IMR-90 (cell line): ENCODE measurements around the gene KIF13A. TPM values are rescaled to one million over a fixed set of nuclear protein-coding genes. Genes with fewer than 3 reads are reported as not detected.

Experiments used
- ATAC-seq: fragments of 200-7000 bp; cut with Tn5 transposase; 2 replicates; pipeline ENCODE4 v1.9.1; 2020; ENCODE audit warnings: low read depth, mild to moderate bottlenecking, moderate library complexity
- BruUV-seq: library from RNA; stranded (reverse); fragments of 400-500 nt; replicated peaks from 2 replicates; lab custom pipeline; 2021; lab: Mats Ljungman, UMichigan
- CTCF ChIA-PET: fragments of 300-600 bp; formaldehyde crosslinking; extraction: SDS; loops from one replicate; lab custom pipeline; 2021; ENCODE audit warnings: antibody characterized with exemption; lab: Yijun Ruan, JAX
- POLR2A ChIA-PET: fragments of 300-600 bp; sonication (Branson Sonifier 250); formaldehyde crosslinking; loops from one replicate; lab custom pipeline; 2022; ENCODE audit warnings: antibody characterized with exemption; ENCODE audit not compliant: unreplicated experiment; lab: Charles Lee
- DNase-seq: peaks from one replicate; pipeline ENCODE4 v3.0.0; 2013
- H2AFZ ChIP-seq: replicated peaks from 2 replicates; pipeline ENCODE3; 2013; ENCODE audit warnings: low read length, mild to moderate bottlenecking; ENCODE audit not compliant: poor library complexity
- H2AK5ac ChIP-seq: 2 replicates; pipeline ENCODE4 v1.6.1; 2013; ENCODE audit warnings: low read depth, low read length, inconsistent platforms
- H2AK9ac ChIP-seq: replicated peaks from 2 replicates; pipeline ENCODE3; 2013; ENCODE audit warnings: mild to moderate bottlenecking, low read depth, low read length, moderate library complexity; ENCODE audit not compliant: poor library complexity
- H2BK120ac ChIP-seq: 2 replicates; pipeline ENCODE4 v1.6.1; 2013; ENCODE audit warnings: low read depth, low read length, inconsistent platforms
- H2BK15ac ChIP-seq: 3 replicates; pipeline ENCODE4 v1.6.1; 2013; ENCODE audit warnings: low read depth, low read length, inconsistent platforms
- H2BK20ac ChIP-seq: 2 replicates; pipeline ENCODE4 v1.6.1; 2013; ENCODE audit warnings: low read depth, mild to moderate bottlenecking, inconsistent platforms, low read length, moderate library complexity
- H2BK5ac ChIP-seq: 2 replicates; pipeline ENCODE4 v1.6.1; 2013; ENCODE audit warnings: mild to moderate bottlenecking, low read depth, low read length, inconsistent platforms; ENCODE audit not compliant: poor library complexity, severe bottlenecking
- H3K14ac ChIP-seq: replicated peaks from 2 replicates; pipeline ENCODE4 v1.6.1; 2013; ENCODE audit warnings: low read depth, low read length, inconsistent platforms
- H3K18ac ChIP-seq: 2 replicates; pipeline ENCODE4 v1.6.1; 2013; ENCODE audit warnings: low read depth, low read length, control low read depth
- H3K23ac ChIP-seq: 2 replicates; pipeline ENCODE4 v1.6.1; 2013; ENCODE audit warnings: low read depth, low read length, inconsistent platforms
- H3K27ac ChIP-seq: 2 replicates; pipeline ENCODE4 v1.5.1; 2013; ENCODE audit warnings: mild to moderate bottlenecking, control low read depth, low read length; ENCODE audit not compliant: insufficient read depth
- H3K27me3 ChIP-seq: 2 replicates; pipeline ENCODE4 v1.6.1; 2013; ENCODE audit warnings: low read length; ENCODE audit not compliant: control insufficient read depth, insufficient read depth
- H3K36me3 ChIP-seq: 2 replicates; pipeline ENCODE4 v1.6.1; 2013; ENCODE audit warnings: low read length, mixed read lengths; ENCODE audit not compliant: control insufficient read depth, insufficient read depth
- H3K4ac ChIP-seq: 2 replicates; pipeline ENCODE4 v1.6.1; 2013; ENCODE audit warnings: low read depth, low read length, inconsistent platforms
- H3K4me1 ChIP-seq: 2 replicates; pipeline ENCODE4 v1.6.1; 2013; ENCODE audit warnings: low read length, mixed read lengths; ENCODE audit not compliant: control insufficient read depth, insufficient read depth
- H3K4me2 ChIP-seq: 2 replicates; pipeline ENCODE4 v1.6.1; 2013; ENCODE audit warnings: low read depth, mild to moderate bottlenecking, control low read depth, low read length, moderate library complexity
- H3K4me3 ChIP-seq: 2 replicates; pipeline ENCODE4 v1.5.1; 2013; ENCODE audit warnings: low read depth, mild to moderate bottlenecking, control low read depth, low read length, moderate library complexity; ENCODE audit not compliant: insufficient read depth
- H3K56ac ChIP-seq: 2 replicates; pipeline ENCODE4 v1.6.1; 2013; ENCODE audit warnings: low read length, inconsistent platforms; ENCODE audit not compliant: insufficient read depth; ENCODE audit errors: extremely low read depth
- H3K79me1 ChIP-seq, 2 experiments: 2 replicates each; pipeline ENCODE4 v1.6.1; 2013; ENCODE audit warnings: low read length in 2 of 2, inconsistent platforms in 1 of 2, low read depth in 1 of 2
- H3K9ac ChIP-seq: 2 replicates; pipeline ENCODE4 v1.6.1; 2013; ENCODE audit warnings: low read depth, low read length, control low read depth
- H3K9me1 ChIP-seq: 2 replicates; pipeline ENCODE4 v1.6.1; 2013; ENCODE audit warnings: low read length, inconsistent platforms; ENCODE audit not compliant: insufficient read depth
- H3K9me3 ChIP-seq: 2 replicates; pipeline ENCODE4 v1.6.1; 2013; ENCODE audit warnings: low read length; ENCODE audit not compliant: control insufficient read depth, insufficient read depth
- H4K20me1 ChIP-seq: 2 replicates; pipeline ENCODE4 v1.6.1; 2013; ENCODE audit warnings: low read length, inconsistent platforms; ENCODE audit not compliant: insufficient read depth
- H4K5ac ChIP-seq: 2 replicates; pipeline ENCODE4 v1.6.1; 2013; ENCODE audit warnings: mild to moderate bottlenecking, low read depth, low read length, control low read depth
- H4K8ac ChIP-seq, 2 experiments: 2 replicates each; pipeline ENCODE4 v1.6.1; 2013; ENCODE audit warnings: low read depth in 2 of 2, low read length in 2 of 2, control low read depth in 1 of 2, inconsistent platforms in 1 of 2
- H4K91ac ChIP-seq: 2 replicates; pipeline ENCODE4 v1.6.1; 2013; ENCODE audit warnings: low read depth, low read length, inconsistent platforms; ENCODE audit not compliant: insufficient read depth
- FOS ChIP-seq: fragments of 150-350 bp; IDR thresholded peaks from 2 replicates; pipeline ENCODE4 v1.6.1; 2016; ENCODE audit warnings: low read depth, low read length
- POLR2A ChIP-seq: IDR thresholded peaks from 2 replicates; pipeline ENCODE4 v1.6.1; 2012; ENCODE audit warnings: mild to moderate bottlenecking, low read depth, low read length
- USF2 ChIP-seq: fragments of 150-350 bp; IDR thresholded peaks from 2 replicates; pipeline ENCODE4 v1.6.1; 2017; ENCODE audit warnings: mild to moderate bottlenecking, antibody characterized with exemption, low read length, low read depth
- WGBS, 2 experiments: methylation state at CpG; one replicate each; pipeline versions ENCODE4 v1.1.5 to v1.1.7; 2013; ENCODE audit warnings: missing lambda C conversion rate in 2 of 2; ENCODE audit not compliant: insufficient read length in 1 of 2; ENCODE audit errors: extremely low coverage in 2 of 2; 5-methylcytosine and 5-hydroxymethylcytosine counted together
- dilution Hi-C: fragments of 300-500 bp; cut with HindIII; formaldehyde crosslinking; loops from one replicate; pipeline ENCODE4 v1.14.3; 2018; ENCODE audit warnings: low sequenced_read_pairs; ENCODE audit not compliant: unreplicated experiment
- in situ Hi-C: fragments of 300-500 bp; cut with MboI; formaldehyde crosslinking; loops from 3 replicates; pipeline ENCODE4 v1.14.3; 2019; ENCODE audit warnings: low sequenced_read_pairs, inconsistent platforms, mixed read lengths
- intact Hi-C: fragments of 100-400 bp; cut with micrococcal nuclease; formaldehyde crosslinking; loops from 2 replicates; pipeline ENCODE4 v1.10.0; 2022
- polyA plus RNA-seq, 3 experiments: library from polyadenylated mRNA; depleted of rRNA; stranded (reverse); fragments of >200 nt; gene quantifications; 2 replicates each; pipeline ENCODE4 v1.2.3, GENCODE V29; 2012; ENCODE audit warnings: low replicate concordance in 1 of 3
- total RNA-seq: library from RNA; depleted of rRNA; stranded (reverse); fragments of >200 nt; gene quantifications from 2 replicates; pipeline ENCODE4 v1.2.3, GENCODE V29; 2012

Gene KIF13A
- total and polyA plus RNA-seq, 2 of the 4 experiments (the other 2 are of a cell fraction): 23.3 to 51.8 TPM

- peak; percentile 87 for DNase-seq
- Histone ChIP-seq H3K23ac (peak overlapping the region; percentile 95), H2AK9ac (peak overlapping the region; percentile 48), H3K14ac (peak overlapping the region; percentile 97), H3K4me3 (no peak overlapping the region), H4K5ac (peak overlapping the region; percentile 96), H2BK5ac (peak overlapping the region; percentile 99), H3K4ac (peak overlapping the region; percentile 98), H3K9me1 (peaks cover 17% of the 10 kb centered on the region), H3K27ac (peak overlapping the region; percentile 86), H2BK120ac (peak overlapping the region; percentile 98), H2BK20ac (peak overlapping the region; percentile 100), H4K8ac (peak overlapping the region; percentile 89 to 91; a peak in 3 of 4 replicates), H3K56ac (peak overlapping the region; percentile 83), H4K91ac (peak overlapping the region; percentile 80), H3K9me3 (no peaks in the 10 kb centered on the region), H2AK5ac (peak overlapping the region; percentile 98), H2BK15ac (peak overlapping the region; percentile 56; the same call in 2 of the 3 replicates), H3K18ac (peak overlapping the region; percentile 96), H3K79me1 (peaks cover 26 to 72% of the 10 kb centered on the region in 2 experiments), H4K20me1 (no peaks in the 10 kb centered on the region; the same call in 1 of the 2 replicates), H3K36me3 (no peaks in the 10 kb centered on the region), H3K27me3 (no peaks in the 10 kb centered on the region), H2AFZ (no peak overlapping the region), H3K9ac (0 out of 2 replicates have a peak overlapping the region, but pooled peaks have one; percentile 29), H3K4me1 (peaks cover 24% of the 10 kb centered on the region), H3K4me2 (peak overlapping the region; percentile 64)
- in situ Hi-C loops: no loop called here
- POLR2A ChIA-PET: interaction anchor here (0.6 kb wide), 1 partner anchor 57 kb away, joined by 5 read pairs; no protein-coding TSS in a partner anchor
- dilution Hi-C loops: no loop called here
- intact Hi-C loops: loop anchor here (5.0 kb wide), 1 partner anchor 39 kb away; no protein-coding TSS in a partner anchor
- peak; percentile 41; the same call in 1 of the 2 replicates for TF ChIP-seq FOS
- no peak for TF ChIP-seq POLR2A
- TF ChIP-seq USF2: peak; percentile 43; the same call in 1 of the 2 replicates
- ATAC-seq: peak; percentile 64
- no CpG with 5 or more reads among the region's 2 CpGs for WGBS, 2 experiments
- CTCF ChIA-PET: interaction anchor here (0.8 kb wide), 1 partner anchor 67 kb away, joined by 3 read pairs; no protein-coding TSS in a partner anchor
- BruUV-seq: no TSS peak
These were observed 81.5 kb downstream of the KIF13A start for GRCh38 chr6:17905611-17906592.
